HG03097 (cell line): Measurements from ENCODE around the gene C22orf39.

ENCODE experiments used
- ATAC-seq: cut with Tn5 transposase; IDR thresholded peaks from one replicate; pipeline ENCODE4 v1.9.1; 2021; ENCODE audit not compliant: unreplicated experiment, low FRiP score

Gene C22orf39

GRCh38 chr22:19477321-19478044 is 30.0 kb upstream of the C22orf39 start:
- no peak for ATAC-seq

- ATAC-seq: no peak
Observed at GRCh38 chr22:19476023-19476422, 28.5 kb upstream of the C22orf39 start.

- no peak for ATAC-seq
Observed at GRCh38 chr22:19473578-19473977, 26.1 kb upstream of the C22orf39 start.

GRCh38 chr22:19472233-19472632 is 24.7 kb upstream of the C22orf39 start:
- ATAC-seq: no peak

GRCh38 chr22:19471572-19471971 is 24.1 kb upstream of the C22orf39 start:
- no peak for ATAC-seq

- ATAC-seq: no peak
Observed at GRCh38 chr22:19470010-19470409, 22.5 kb upstream of the C22orf39 start.

GRCh38 chr22:19469421-19469820 is 21.9 kb upstream of the C22orf39 start:
- no peak for ATAC-seq

GRCh38 chr22:19467912-19468311 is 20.4 kb upstream of the C22orf39 start:
- no peak for ATAC-seq

- ATAC-seq: no peak
Observed at GRCh38 chr22:19466848-19467752, 19.6 kb upstream of the C22orf39 start.

- ATAC-seq: no peak
Observed at GRCh38 chr22:19466126-19466716, 18.7 kb upstream of the C22orf39 start.

GRCh38 chr22:19464975-19465374 is 17.5 kb upstream of the C22orf39 start:
- no peak for ATAC-seq

- ATAC-seq: no peak
Observed at GRCh38 chr22:19464546-19464945, 17.0 kb upstream of the C22orf39 start.

GRCh38 chr22:19463491-19464469 is 16.3 kb upstream of the C22orf39 start:
- no peak for ATAC-seq

GRCh38 chr22:19463008-19463407 is 15.5 kb upstream of the C22orf39 start:
- no peak for ATAC-seq

- no peak for ATAC-seq
Observed at GRCh38 chr22:19461506-19461905, 14.0 kb upstream of the C22orf39 start.

- no peak for ATAC-seq
Observed at GRCh38 chr22:19460036-19460435, 12.5 kb upstream of the C22orf39 start.

- ATAC-seq: no peak
Observed at GRCh38 chr22:19457828-19458428, 10.4 kb upstream of the C22orf39 start.

GRCh38 chr22:19456541-19456940 is 9.0 kb upstream of the C22orf39 start:
- no peak for ATAC-seq

GRCh38 chr22:19455585-19456370 is 8.3 kb upstream of the C22orf39 start:
- no peak for ATAC-seq
